IMR-90 (cell line): ENCODE data around the gene ANG. TPM values are rescaled to one million over a fixed set of nuclear protein-coding genes. Genes with fewer than 3 reads are reported as not detected.

Source experiments
- ATAC-seq: fragments of 200-7000 bp; cut with Tn5 transposase; 2 replicates; pipeline ENCODE4 v1.9.1; 2020; ENCODE audit warnings: low read depth, mild to moderate bottlenecking, moderate library complexity
- BruUV-seq: library from RNA; stranded (reverse); fragments of 400-500 nt; replicated peaks from 2 replicates; lab custom pipeline; 2021; lab: Mats Ljungman, UMichigan
- CTCF ChIA-PET: fragments of 300-600 bp; formaldehyde crosslinking; extraction: SDS; loops from one replicate; lab custom pipeline; 2021; ENCODE audit warnings: antibody characterized with exemption; lab: Yijun Ruan, JAX
- POLR2A ChIA-PET: fragments of 300-600 bp; sonication (Branson Sonifier 250); formaldehyde crosslinking; loops from one replicate; lab custom pipeline; 2022; ENCODE audit warnings: antibody characterized with exemption; ENCODE audit not compliant: unreplicated experiment; lab: Charles Lee
- DNase-seq: peaks from one replicate; pipeline ENCODE4 v3.0.0; 2013
- H2AFZ ChIP-seq: replicated peaks from 2 replicates; pipeline ENCODE3; 2013; ENCODE audit warnings: low read length, mild to moderate bottlenecking; ENCODE audit not compliant: poor library complexity
- H2AK5ac ChIP-seq: 2 replicates; pipeline ENCODE4 v1.6.1; 2013; ENCODE audit warnings: low read depth, low read length, inconsistent platforms
- H2AK9ac ChIP-seq: replicated peaks from 2 replicates; pipeline ENCODE3; 2013; ENCODE audit warnings: mild to moderate bottlenecking, low read depth, low read length, moderate library complexity; ENCODE audit not compliant: poor library complexity
- H2BK120ac ChIP-seq: 2 replicates; pipeline ENCODE4 v1.6.1; 2013; ENCODE audit warnings: low read depth, low read length, inconsistent platforms
- H2BK15ac ChIP-seq: 3 replicates; pipeline ENCODE4 v1.6.1; 2013; ENCODE audit warnings: low read depth, low read length, inconsistent platforms
- H2BK20ac ChIP-seq: 2 replicates; pipeline ENCODE4 v1.6.1; 2013; ENCODE audit warnings: low read depth, mild to moderate bottlenecking, inconsistent platforms, low read length, moderate library complexity
- H2BK5ac ChIP-seq: 2 replicates; pipeline ENCODE4 v1.6.1; 2013; ENCODE audit warnings: mild to moderate bottlenecking, low read depth, low read length, inconsistent platforms; ENCODE audit not compliant: poor library complexity, severe bottlenecking
- H3K14ac ChIP-seq: replicated peaks from 2 replicates; pipeline ENCODE4 v1.6.1; 2013; ENCODE audit warnings: low read depth, low read length, inconsistent platforms
- H3K18ac ChIP-seq: 2 replicates; pipeline ENCODE4 v1.6.1; 2013; ENCODE audit warnings: low read depth, low read length, control low read depth
- H3K23ac ChIP-seq: 2 replicates; pipeline ENCODE4 v1.6.1; 2013; ENCODE audit warnings: low read depth, low read length, inconsistent platforms
- H3K27ac ChIP-seq: 2 replicates; pipeline ENCODE4 v1.5.1; 2013; ENCODE audit warnings: mild to moderate bottlenecking, control low read depth, low read length; ENCODE audit not compliant: insufficient read depth
- H3K27me3 ChIP-seq: 2 replicates; pipeline ENCODE4 v1.6.1; 2013; ENCODE audit warnings: low read length; ENCODE audit not compliant: control insufficient read depth, insufficient read depth
- H3K36me3 ChIP-seq: 2 replicates; pipeline ENCODE4 v1.6.1; 2013; ENCODE audit warnings: low read length, mixed read lengths; ENCODE audit not compliant: control insufficient read depth, insufficient read depth
- H3K4ac ChIP-seq: 2 replicates; pipeline ENCODE4 v1.6.1; 2013; ENCODE audit warnings: low read depth, low read length, inconsistent platforms
- H3K4me1 ChIP-seq: 2 replicates; pipeline ENCODE4 v1.6.1; 2013; ENCODE audit warnings: low read length, mixed read lengths; ENCODE audit not compliant: control insufficient read depth, insufficient read depth
- H3K4me2 ChIP-seq: 2 replicates; pipeline ENCODE4 v1.6.1; 2013; ENCODE audit warnings: low read depth, mild to moderate bottlenecking, control low read depth, low read length, moderate library complexity
- H3K4me3 ChIP-seq: 2 replicates; pipeline ENCODE4 v1.5.1; 2013; ENCODE audit warnings: low read depth, mild to moderate bottlenecking, control low read depth, low read length, moderate library complexity; ENCODE audit not compliant: insufficient read depth
- H3K56ac ChIP-seq: 2 replicates; pipeline ENCODE4 v1.6.1; 2013; ENCODE audit warnings: low read length, inconsistent platforms; ENCODE audit not compliant: insufficient read depth; ENCODE audit errors: extremely low read depth
- H3K79me1 ChIP-seq, 2 experiments: 2 replicates each; pipeline ENCODE4 v1.6.1; 2013; ENCODE audit warnings: low read length in 2 of 2, inconsistent platforms in 1 of 2, low read depth in 1 of 2
- H3K9ac ChIP-seq: 2 replicates; pipeline ENCODE4 v1.6.1; 2013; ENCODE audit warnings: low read depth, low read length, control low read depth
- H3K9me1 ChIP-seq: 2 replicates; pipeline ENCODE4 v1.6.1; 2013; ENCODE audit warnings: low read length, inconsistent platforms; ENCODE audit not compliant: insufficient read depth
- H3K9me3 ChIP-seq: 2 replicates; pipeline ENCODE4 v1.6.1; 2013; ENCODE audit warnings: low read length; ENCODE audit not compliant: control insufficient read depth, insufficient read depth
- H4K20me1 ChIP-seq: 2 replicates; pipeline ENCODE4 v1.6.1; 2013; ENCODE audit warnings: low read length, inconsistent platforms; ENCODE audit not compliant: insufficient read depth
- H4K5ac ChIP-seq: 2 replicates; pipeline ENCODE4 v1.6.1; 2013; ENCODE audit warnings: mild to moderate bottlenecking, low read depth, low read length, control low read depth
- H4K8ac ChIP-seq, 2 experiments: 2 replicates each; pipeline ENCODE4 v1.6.1; 2013; ENCODE audit warnings: low read depth in 2 of 2, low read length in 2 of 2, control low read depth in 1 of 2, inconsistent platforms in 1 of 2
- H4K91ac ChIP-seq: 2 replicates; pipeline ENCODE4 v1.6.1; 2013; ENCODE audit warnings: low read depth, low read length, inconsistent platforms; ENCODE audit not compliant: insufficient read depth
- BHLHE40 ChIP-seq: fragments of 150-350 bp; IDR thresholded peaks from 2 replicates; pipeline ENCODE4 v1.6.1; 2016; ENCODE audit warnings: mild to moderate bottlenecking, low read depth, low read length
- FOS ChIP-seq: fragments of 150-350 bp; IDR thresholded peaks from 2 replicates; pipeline ENCODE4 v1.6.1; 2016; ENCODE audit warnings: low read depth, low read length
- MXI1 ChIP-seq: IDR thresholded peaks from 2 replicates; pipeline ENCODE4 v1.6.1; 2012; ENCODE audit warnings: low read depth, mild to moderate bottlenecking, low read length, moderate library complexity, borderline replicate concordance
- WGBS, 2 experiments: methylation state at CpG; one replicate each; pipeline versions ENCODE4 v1.1.5 to v1.1.7; 2013; ENCODE audit warnings: missing lambda C conversion rate in 2 of 2; ENCODE audit not compliant: insufficient read length in 1 of 2; ENCODE audit errors: extremely low coverage in 2 of 2; 5-methylcytosine and 5-hydroxymethylcytosine counted together
- dilution Hi-C: fragments of 300-500 bp; cut with HindIII; formaldehyde crosslinking; loops from one replicate; pipeline ENCODE4 v1.14.3; 2018; ENCODE audit warnings: low sequenced_read_pairs; ENCODE audit not compliant: unreplicated experiment
- in situ Hi-C: fragments of 300-500 bp; cut with MboI; formaldehyde crosslinking; loops from 3 replicates; pipeline ENCODE4 v1.14.3; 2019; ENCODE audit warnings: low sequenced_read_pairs, inconsistent platforms, mixed read lengths
- intact Hi-C: fragments of 100-400 bp; cut with micrococcal nuclease; formaldehyde crosslinking; loops from 2 replicates; pipeline ENCODE4 v1.10.0; 2022
- polyA plus RNA-seq, 3 experiments: library from polyadenylated mRNA; depleted of rRNA; stranded (reverse); fragments of >200 nt; gene quantifications; 2 replicates each; pipeline ENCODE4 v1.2.3, GENCODE V29; 2012; ENCODE audit warnings: low replicate concordance in 1 of 3
- total RNA-seq: library from RNA; depleted of rRNA; stranded (reverse); fragments of >200 nt; gene quantifications from 2 replicates; pipeline ENCODE4 v1.2.3, GENCODE V29; 2012

Gene ANG
- total and polyA plus RNA-seq, 2 of the 4 experiments (the other 2 are of a cell fraction): 3.6 to 4.7 TPM

GRCh38 chr14:20652996-20653975, 35.3 kb upstream of the ANG start:
- Histone ChIP-seq H4K8ac (no peak overlapping the region), H3K9me1 (no peaks in the 10 kb centered on the region), H3K4me2 (no peak overlapping the region), H3K23ac (no peak overlapping the region), H4K20me1 (no peaks in the 10 kb centered on the region), H3K4me3 (no peak overlapping the region), H4K5ac (no peak overlapping the region), H3K14ac (no peak overlapping the region), H3K18ac (no peak overlapping the region), H3K9me3 (no peaks in the 10 kb centered on the region; the same call in 1 of the 2 replicates), H2BK120ac (no peak overlapping the region), H3K79me1 (no peaks in the 10 kb centered on the region), H2AK5ac (no peak overlapping the region), H3K27ac (no peak overlapping the region), H3K4ac (no peak overlapping the region), H3K56ac (no peak overlapping the region), H3K4me1 (no peaks in the 10 kb centered on the region), H4K91ac (no peak overlapping the region), H2BK15ac (no peak overlapping the region), H2BK5ac (no peak overlapping the region), H3K9ac (no peak overlapping the region), H3K36me3 (no peaks in the 10 kb centered on the region), H2AK9ac (no peak overlapping the region), H2AFZ (no peak overlapping the region), H3K27me3 (peaks cover 22% of the 10 kb centered on the region), H2BK20ac (no peak overlapping the region)
- intact Hi-C loops (no loop called here), in situ Hi-C loops (no loop called here), dilution Hi-C loops (loop anchor here (25.0 kb wide), 1 partner anchor 116 kb away; no protein-coding TSS in a partner anchor)
- TF ChIP-seq FOS (0 out of 2 replicates have a peak, but pooled peaks have one; percentile 29), MXI1 (no peak), BHLHE40 (peak; percentile 83)
- 0% methylated on average over 1 of the region's 39 CpGs; no CpG with 5 or more reads in 1 of the 2 experiments for WGBS, 2 experiments
- no TSS peak for BruUV-seq
- peak; percentile 67 for DNase-seq
- ATAC-seq: peak; percentile 94
- ChIA-PET POLR2A (no interaction called here), CTCF (no interaction called here)
